Thoracic aorta (tissue), 2 donors: ENCODE results near the gene KRT6A. TPM values are rescaled to one million over a fixed set of nuclear protein-coding genes. Genes with fewer than 3 reads are reported as not detected.

ENCODE experiments used
- ATAC-seq: fragments of 150-250 bp; one replicate; pipeline ENCODE4 v1.8.0; 2017; ENCODE audit warnings: low read depth; ENCODE audit not compliant: insufficient number of reproducible peaks, low FRiP score
- DNase-seq: peaks from one replicate; pipeline ENCODE4 v3.0.0-alpha.2; 2020; ENCODE audit warnings: low spot score
- H3K27ac ChIP-seq, 2 donors: fragments of 200-600 bp; sonication (generic); 1 replicate in 1 of 2; 2 replicates in 1 of 2; pipeline ENCODE4 v1.5.1; 2016; ENCODE audit warnings: mild to moderate bottlenecking in 2 of 2, moderate library complexity in 2 of 2
- H3K27me3 ChIP-seq: fragments of 200-600 bp; sonication (generic); replicated peaks from 2 replicates; pipeline ENCODE4 v1.6.0; 2016; ENCODE audit warnings: mild to moderate bottlenecking; ENCODE audit not compliant: insufficient read depth
- H3K36me3 ChIP-seq: fragments of 200-600 bp; sonication (generic); one replicate; pipeline ENCODE4 v1.5.1; 2016
- H3K4me1 ChIP-seq, 2 donors: fragments of 200-600 bp; sonication (generic); 1 replicate in 1 of 2; 2 replicates in 1 of 2; pipeline versions ENCODE4 v1.5.1 to v1.6.0; 2016; ENCODE audit warnings: low read depth in 2 of 2, mild to moderate bottlenecking in 1 of 2; ENCODE audit not compliant: control insufficient read depth in 1 of 2
- H3K4me3 ChIP-seq: fragments of 200-600 bp; sonication (generic); 2 replicates; pipeline ENCODE4 v1.5.1; 2016; ENCODE audit warnings: mild to moderate bottlenecking
- H3K9me3 ChIP-seq: fragments of 200-600 bp; sonication (generic); 2 replicates; pipeline ENCODE4 v1.5.1; 2016
- CTCF ChIP-seq: fragments of 200-600 bp; sonication (generic); IDR thresholded peaks from one replicate; pipeline ENCODE4 v1.5.1; 2019; ENCODE audit warnings: antibody characterized with exemption
- total RNA-seq, 2 donors: library from RNA; depleted of rRNA; stranded (reverse); fragments of >200 nt; gene quantifications; one replicate each; pipeline versions ENCODE4 v1.1.0 to v1.2.3, GENCODE V29; 2016

Gene KRT6A
- total RNA-seq, 2 donors from 2014 or later: 0.68 TPM; not detected in 1

GRCh38 chr12:52524898-52525591 is 32.0 kb upstream of the KRT6A start:
- no peaks in the 10 kb centered on the region for H3K9me3 ChIP-seq
- H3K27me3 ChIP-seq: no peaks in the 10 kb centered on the region
- H3K4me3 ChIP-seq: no peak overlapping the region
- peaks cover 0 to 3% of the 10 kb centered on the region in 2 donors for H3K4me1 ChIP-seq
- no peak for TF ChIP-seq CTCF
- ATAC-seq: no peak
- DNase-seq: no peak
- no peaks in the 10 kb centered on the region for H3K36me3 ChIP-seq
- no peak overlapping the region for H3K27ac ChIP-seq

- no peak for TF ChIP-seq CTCF
- H3K4me3 ChIP-seq: no peak overlapping the region
- ATAC-seq (no peak), DNase-seq (no peak)
- H3K36me3 ChIP-seq: no peaks in the 10 kb centered on the region
- no peak overlapping the region for H3K27ac ChIP-seq
- H3K27me3 ChIP-seq: no peaks in the 10 kb centered on the region
- no peaks in the 10 kb centered on the region for H3K9me3 ChIP-seq
- peaks cover 0 to 3% of the 10 kb centered on the region in 2 donors for H3K4me1 ChIP-seq
Observed at GRCh38 chr12:52524241-52524897, 31.3 kb upstream of the KRT6A start.

- H3K4me3 ChIP-seq: no peak overlapping the region
- no peaks in the 10 kb centered on the region for H3K36me3 ChIP-seq
- DNase-seq (no peak), ATAC-seq (no peak)
- peaks cover 0 to 3% of the 10 kb centered on the region in 2 donors for H3K4me1 ChIP-seq
- H3K27me3 ChIP-seq: no peaks in the 10 kb centered on the region
- no peaks in the 10 kb centered on the region for H3K9me3 ChIP-seq
- TF ChIP-seq CTCF: no peak
- H3K27ac ChIP-seq: no peak overlapping the region
Observed at GRCh38 chr12:52523824-52524223, 30.8 kb upstream of the KRT6A start.

- H3K4me3 ChIP-seq: no peak overlapping the region
- no peak for DNase-seq
- H3K27ac ChIP-seq: no peak overlapping the region
Observed at GRCh38 chr12:52522346-52523011, 29.4 kb upstream of the KRT6A start.

More at GRCh38 chr12:52522346-52523011, 29.4 kb upstream of the KRT6A start:
- no peak for TF ChIP-seq CTCF
- Histone ChIP-seq H3K27me3 (no peaks in the 10 kb centered on the region), H3K4me1 (peaks cover 0 to 3% of the 10 kb centered on the region in 2 donors), H3K9me3 (no peaks in the 10 kb centered on the region), H3K36me3 (no peaks in the 10 kb centered on the region)
- no peak for ATAC-seq
